ENCODE data around the gene EPS8L1.

DNA sequence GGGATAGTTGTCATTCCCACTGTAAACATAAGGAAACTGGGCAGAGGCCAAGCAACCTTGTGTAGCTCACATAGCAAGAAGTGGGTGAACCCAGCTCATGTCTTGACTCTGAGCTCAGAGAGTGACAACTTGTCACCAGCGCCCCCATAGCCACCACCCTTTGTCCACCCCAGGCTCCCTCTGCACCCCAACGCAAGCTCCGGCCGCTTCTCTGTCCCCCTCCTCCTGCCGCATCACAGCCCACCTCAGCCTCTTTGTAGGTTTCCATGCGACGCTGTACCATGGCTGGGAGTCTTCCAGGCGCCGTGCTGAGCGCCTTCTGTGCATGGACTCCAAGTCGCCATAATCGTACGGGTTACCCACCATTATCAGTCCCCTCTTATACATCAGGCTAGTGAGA is 40.9 kb upstream of the EPS8L1 start:
- TF ChIP-seq CTCF (IDR thresholded peaks at IDR 0.05; ENCODE audit: poor library complexity, severe bottlenecking) (no peak), POLR2AphosphoS5 (IDR thresholded peaks at IDR 0.05) (no peak), EZH2 (IDR thresholded peaks at IDR 0.05; ENCODE audit: borderline replicate concordance, insufficient read depth, low read length, poor library complexity, severe bottlenecking) (no peak), TAF1 (IDR thresholded peaks at IDR 0.05; ENCODE audit: low read depth) (no peak), EP300 (conservative IDR thresholded peaks at IDR 0.05; ENCODE audit: poor library complexity, severe bottlenecking) (no peak), SMC3 (conservative IDR thresholded peaks at IDR 0.05; ENCODE audit: poor library complexity) (no peak), RAD21 (conservative IDR thresholded peaks at IDR 0.05) (no peak), MXI1 (conservative IDR thresholded peaks at IDR 0.05; ENCODE audit: poor library complexity, severe bottlenecking) (no peak)
- TF ChIP-seq, protein P1, sequence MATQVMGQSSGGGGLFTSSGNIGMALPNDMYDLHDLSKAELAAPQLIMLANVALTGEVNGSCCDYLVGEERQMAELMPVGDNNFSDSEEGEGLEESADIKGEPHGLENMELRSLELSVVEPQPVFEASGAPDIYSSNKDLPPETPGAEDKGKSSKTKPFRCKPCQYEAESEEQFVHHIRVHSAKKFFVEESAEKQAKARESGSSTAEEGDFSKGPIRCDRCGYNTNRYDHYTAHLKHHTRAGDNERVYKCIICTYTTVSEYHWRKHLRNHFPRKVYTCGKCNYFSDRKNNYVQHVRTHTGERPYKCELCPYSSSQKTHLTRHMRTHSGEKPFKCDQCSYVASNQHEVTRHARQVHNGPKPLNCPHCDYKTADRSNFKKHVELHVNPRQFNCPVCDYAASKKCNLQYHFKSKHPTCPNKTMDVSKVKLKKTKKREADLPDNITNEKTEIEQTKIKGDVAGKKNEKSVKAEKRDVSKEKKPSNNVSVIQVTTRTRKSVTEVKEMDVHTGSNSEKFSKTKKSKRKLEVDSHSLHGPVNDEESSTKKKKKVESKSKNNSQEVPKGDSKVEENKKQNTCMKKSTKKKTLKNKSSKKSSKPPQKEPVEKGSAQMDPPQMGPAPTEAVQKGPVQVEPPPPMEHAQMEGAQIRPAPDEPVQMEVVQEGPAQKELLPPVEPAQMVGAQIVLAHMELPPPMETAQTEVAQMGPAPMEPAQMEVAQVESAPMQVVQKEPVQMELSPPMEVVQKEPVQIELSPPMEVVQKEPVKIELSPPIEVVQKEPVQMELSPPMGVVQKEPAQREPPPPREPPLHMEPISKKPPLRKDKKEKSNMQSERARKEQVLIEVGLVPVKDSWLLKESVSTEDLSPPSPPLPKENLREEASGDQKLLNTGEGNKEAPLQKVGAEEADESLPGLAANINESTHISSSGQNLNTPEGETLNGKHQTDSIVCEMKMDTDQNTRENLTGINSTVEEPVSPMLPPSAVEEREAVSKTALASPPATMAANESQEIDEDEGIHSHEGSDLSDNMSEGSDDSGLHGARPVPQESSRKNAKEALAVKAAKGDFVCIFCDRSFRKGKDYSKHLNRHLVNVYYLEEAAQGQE (IDR thresholded peaks at IDR 0.05; ENCODE audit: borderline replicate concordance) = no peak
